ENCODE measurements around the gene CAV3.

GRCh38 chr3:8775602-8776001, 42.0 kb downstream of the CAV3 start:
- TF ChIP-seq TAF1 (conservative IDR thresholded peaks at IDR 0.05) (no peak), CTCF (IDR thresholded peaks at IDR 0.05; ENCODE audit: low read depth, low read length, missing input control) (no peak), FOXA1 (IDR thresholded peaks at IDR 0.05) (no peak), EGR1 (IDR thresholded peaks at IDR 0.05; ENCODE audit: low read depth in 2 of 2) (no peak), YY1 (IDR thresholded peaks at IDR 0.05) (no peak), JUND (IDR thresholded peaks at IDR 0.05) (no peak), MAX (IDR thresholded peaks at IDR 0.05) (no peak), RAD21 (IDR thresholded peaks at IDR 0.05) (no peak), GABPA (IDR thresholded peaks at IDR 0.05 in 1 of 2, conservative IDR thresholded peaks at IDR 0.05 in 1 of 2) (no peak), SP1 (IDR thresholded peaks at IDR 0.05) (no peak)
- TF ChIP-seq, protein P1, sequence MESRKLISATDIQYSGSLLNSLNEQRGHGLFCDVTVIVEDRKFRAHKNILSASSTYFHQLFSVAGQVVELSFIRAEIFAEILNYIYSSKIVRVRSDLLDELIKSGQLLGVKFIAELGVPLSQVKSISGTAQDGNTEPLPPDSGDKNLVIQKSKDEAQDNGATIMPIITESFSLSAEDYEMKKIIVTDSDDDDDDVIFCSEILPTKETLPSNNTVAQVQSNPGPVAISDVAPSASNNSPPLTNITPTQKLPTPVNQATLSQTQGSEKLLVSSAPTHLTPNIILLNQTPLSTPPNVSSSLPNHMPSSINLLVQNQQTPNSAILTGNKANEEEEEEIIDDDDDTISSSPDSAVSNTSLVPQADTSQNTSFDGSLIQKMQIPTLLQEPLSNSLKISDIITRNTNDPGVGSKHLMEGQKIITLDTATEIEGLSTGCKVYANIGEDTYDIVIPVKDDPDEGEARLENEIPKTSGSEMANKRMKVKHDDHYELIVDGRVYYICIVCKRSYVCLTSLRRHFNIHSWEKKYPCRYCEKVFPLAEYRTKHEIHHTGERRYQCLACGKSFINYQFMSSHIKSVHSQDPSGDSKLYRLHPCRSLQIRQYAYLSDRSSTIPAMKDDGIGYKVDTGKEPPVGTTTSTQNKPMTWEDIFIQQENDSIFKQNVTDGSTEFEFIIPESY (IDR thresholded peaks at IDR 0.05) = no peak

Measured in liver (tissue), 3 donors.